GM23248 (cell line): ENCODE results near the gene ZBTB6.

Experiments
- EZH2 ChIP-seq: fragments of 200-600 bp; sonication (generic); IDR thresholded peaks from 2 replicates; pipeline ENCODE4 v1.6.1; 2018; ENCODE audit warnings: antibody characterized with exemption, mild to moderate bottlenecking; ENCODE audit not compliant: insufficient read depth, poor library complexity, severe bottlenecking
- EZH2phosphoT487 ChIP-seq: fragments of 200-600 bp; sonication (generic); IDR thresholded peaks from 2 replicates; pipeline ENCODE4 v1.6.1; 2018; ENCODE audit warnings: antibody characterized with exemption, moderate library complexity, mild to moderate bottlenecking, low read depth; ENCODE audit not compliant: insufficient read depth

- TF ChIP-seq EZH2phosphoT487 = no peak
- no peak for TF ChIP-seq EZH2
Measured at GRCh38 chr9:122888480-122888879, 24.6 kb downstream of the ZBTB6 start.
